ENCODE data around the gene GPR35. TPM values are rescaled to one million over a fixed set of nuclear protein-coding genes. Genes with fewer than 3 reads are reported as not detected.

GPR35 gene
- 0.33 and 1.1 TPM in 2 replicates for total RNA-seq (2014; rRNA removed; shearing (Covaris generic))

GRCh38 chr2:240624950-240625621 lies at the start of gene GPR35:
Gene GPR35, plus strand, starts transcription at chr2:240625480. Its CDS starts 4,473 bp downstream, at chr2:240629953.
- peak; percentile 94 for DNase-seq (ENCODE audit: low read depth)

- no peak for DNase-seq (ENCODE audit: low read depth)
These were observed 49.2 kb upstream of the GPR35 start for GRCh38 chr2:240576036-240576435.

GRCh38 chr2:240576436-240577205 lies 48.7 kb upstream of the GPR35 start:
- DNase-seq (ENCODE audit: low read depth): no peak

GRCh38 chr2:240577281-240578109 lies 47.8 kb upstream of the GPR35 start:
- no peak for DNase-seq (ENCODE audit: low read depth)

GRCh38 chr2:240578110-240578450 lies 47.2 kb upstream of the GPR35 start:
- DNase-seq (ENCODE audit: low read depth): no peak

GRCh38 chr2:240578488-240578887 lies 46.8 kb upstream of the GPR35 start:
- no peak for DNase-seq (ENCODE audit: low read depth)

GRCh38 chr2:240579071-240579762 lies 46.1 kb upstream of the GPR35 start:
- DNase-seq (ENCODE audit: low read depth): no peak

GRCh38 chr2:240579771-240580614 lies 45.3 kb upstream of the GPR35 start:
- peak; percentile 84 for DNase-seq (ENCODE audit: low read depth)

- no peak for DNase-seq (ENCODE audit: low read depth)
These were observed 43.5 kb upstream of the GPR35 start for GRCh38 chr2:240581811-240582210.

- DNase-seq (ENCODE audit: low read depth): no peak
These were observed 42.5 kb upstream of the GPR35 start for GRCh38 chr2:240582781-240583180.

GRCh38 chr2:240583774-240584173 lies 41.5 kb upstream of the GPR35 start:
- no peak for DNase-seq (ENCODE audit: low read depth)

- peak; percentile 72 for DNase-seq (ENCODE audit: low read depth)
These were observed 40.7 kb upstream of the GPR35 start for GRCh38 chr2:240584486-240585031.

- DNase-seq (ENCODE audit: low read depth): no peak
These were observed 40.2 kb upstream of the GPR35 start for GRCh38 chr2:240585101-240585500.

- no peak for DNase-seq (ENCODE audit: low read depth)
These were observed 39.5 kb upstream of the GPR35 start for GRCh38 chr2:240585681-240586197.

GRCh38 chr2:240586198-240586918 lies 38.9 kb upstream of the GPR35 start, which contains the start of gene CAPN10:
Gene CAPN10, plus strand, starts transcription at chr2:240586734. Its CDS starts 178 bp downstream, at chr2:240586912.
- DNase-seq (ENCODE audit: low read depth): peak; percentile 98

- DNase-seq (ENCODE audit: low read depth): peak; percentile 35
These were observed 38.1 kb upstream of the GPR35 start for GRCh38 chr2:240586919-240587800.

- no peak for DNase-seq (ENCODE audit: low read depth)
These were observed 37.1 kb upstream of the GPR35 start for GRCh38 chr2:240588006-240588655.

- no peak for DNase-seq (ENCODE audit: low read depth)
These were observed 36.6 kb upstream of the GPR35 start for GRCh38 chr2:240588669-240589068.

Measured in Daoy (cell line).